SK-N-SH (cell line): ENCODE data around the gene USP16. TPM values are rescaled to one million over a fixed set of nuclear protein-coding genes. Genes with fewer than 3 reads are reported as not detected.

Source experiments
- CTCF ChIA-PET: fragments of 300-600, 350-600 bp; formaldehyde crosslinking; extraction: SDS; loops from one replicate; lab custom pipeline; 2021; lab: Yijun Ruan, JAX
- POLR2A ChIA-PET: fragments of 350-600 bp; sonication (Branson Sonifier 250); formaldehyde crosslinking; extraction: SDS; loops from one replicate; lab custom pipeline; 2020; ENCODE audit warnings: antibody characterized with exemption, inconsistent platforms; lab: Yijun Ruan, JAX
- DNase-seq: peaks from one replicate; pipeline ENCODE4 v3.0.0; 2012
- H2AFZ ChIP-seq: fragments of 200-600 bp; sonication (generic); 2 replicates; pipeline ENCODE4 v1.8.1; 2016; ENCODE audit warnings: antibody characterized with exemption, mild to moderate bottlenecking, low read depth
- H3F3A ChIP-seq: fragments of 200-600 bp; sonication (generic); replicated peaks from 2 replicates; pipeline ENCODE3; 2016; ENCODE audit warnings: antibody characterized with exemption, mild to moderate bottlenecking; ENCODE audit not compliant: insufficient read depth
- H3K27ac ChIP-seq, 2 experiments: fragments of 200-500 bp in 1 of 2; fragments of 200-600 bp in 1 of 2; sonication (Bioruptor generic) in 1 of 2; sonication (generic), shearing (Covaris generic) in 1 of 2; 2 replicates each; pipeline versions ENCODE4 v1.5.1 to v1.6.1; 2014 to 2016; ENCODE audit warnings: low read depth in 2 of 2, inconsistent platforms in 1 of 2, low read length in 1 of 2, mild to moderate bottlenecking in 1 of 2, mixed read lengths in 1 of 2
- H3K27me3 ChIP-seq: fragments of 200-600 bp; sonication (generic), shearing (Covaris generic); 2 replicates; pipeline ENCODE4 v1.6.1; 2016; ENCODE audit warnings: mixed run types; ENCODE audit not compliant: insufficient read depth
- H3K36me3 ChIP-seq, 2 experiments: fragments of 200-500 bp in 1 of 2; fragments of 200-600 bp in 1 of 2; sonication (Bioruptor generic) in 1 of 2; sonication (generic) in 1 of 2; replicated peaks in 1 of 2; 2 replicates each; pipeline versions ENCODE3 to v1.5.1; 2014 to 2016; ENCODE audit warnings: low read length in 1 of 2, mild to moderate bottlenecking in 1 of 2; ENCODE audit not compliant: insufficient read depth in 2 of 2, control insufficient read depth in 1 of 2
- H3K4me1 ChIP-seq, 2 experiments: fragments of 200-500 bp in 1 of 2; fragments of 200-600 bp in 1 of 2; sonication (Bioruptor generic) in 1 of 2; sonication (generic), shearing (Covaris generic) in 1 of 2; 2 replicates each; pipeline versions ENCODE4 v1.5.1 to v1.6.1; 2014 to 2016; ENCODE audit warnings: low read depth in 1 of 2, low read length in 1 of 2, mixed run types in 1 of 2; ENCODE audit not compliant: insufficient read depth in 2 of 2, control insufficient read depth in 1 of 2
- H3K4me2 ChIP-seq: fragments of 200-600 bp; sonication (generic), shearing (Covaris generic); 2 replicates; pipeline ENCODE4 v1.6.1; 2017; ENCODE audit warnings: mixed run types
- H3K4me3 ChIP-seq, 2 experiments: fragments of 200-500 bp in 1 of 2; fragments of 200-600 bp in 1 of 2; sonication (Bioruptor generic) in 1 of 2; sonication (generic), shearing (Covaris generic) in 1 of 2; 2 replicates each; pipeline versions ENCODE4 v1.5.1 to v1.8.1; 2014 to 2016; ENCODE audit warnings: low read depth in 2 of 2, inconsistent platforms in 1 of 2, low read length in 1 of 2, mild to moderate bottlenecking in 1 of 2, mixed read lengths in 1 of 2, moderate library complexity in 1 of 2
- H3K79me2 ChIP-seq: fragments of 200-600 bp; sonication (generic); 2 replicates; pipeline ENCODE4 v1.8.1; 2017; ENCODE audit warnings: mild to moderate bottlenecking; ENCODE audit not compliant: insufficient read depth
- H3K9ac ChIP-seq: fragments of 200-600 bp; sonication (generic); 2 replicates; pipeline ENCODE4 v1.6.1; 2017; ENCODE audit warnings: mixed run types
- H3K9me2 ChIP-seq: fragments of 200-600 bp; sonication (generic); 2 replicates; pipeline ENCODE4 v1.6.1; 2017; ENCODE audit warnings: mixed run types
- H3K9me3 ChIP-seq: fragments of 200-600 bp; sonication (generic); 2 replicates; pipeline ENCODE4 v1.6.1; 2017; ENCODE audit warnings: mixed run types, mild to moderate bottlenecking, moderate library complexity
- H4K20me1 ChIP-seq: fragments of 200-600 bp; sonication (generic); 2 replicates; pipeline ENCODE4 v1.6.1; 2017; ENCODE audit warnings: mild to moderate bottlenecking, mixed run types; ENCODE audit not compliant: insufficient read depth
- CHD2 ChIP-seq: fragments of 150-350 bp; IDR thresholded peaks from 2 replicates; pipeline ENCODE4 v1.6.1; 2018; ENCODE audit warnings: low read length; ENCODE audit not compliant: partially characterized antibody
- SMC3 ChIP-seq: IDR thresholded peaks from 2 replicates; pipeline ENCODE4 v1.6.1; 2012; ENCODE audit warnings: low read depth, low read length, improper control_type of control experiment
- WGBS: methylation state at CpG from one replicate; pipeline ENCODE4 v1.1.6; 2017; ENCODE audit warnings: low lambda C conversion rate; 5-methylcytosine and 5-hydroxymethylcytosine counted together
- polyA plus RNA-seq, 3 experiments: library from polyadenylated mRNA; depleted of rRNA; stranded (reverse); fragments of >200 nt; gene quantifications; 2 replicates each; pipeline ENCODE4 v1.2.3, GENCODE V29; 2012
- TF ChIP-seq, protein P1 (sequence below): fragments of 150-350 bp; IDR thresholded peaks from 2 replicates; pipeline ENCODE4 v1.6.1; 2016; ENCODE audit warnings: mild to moderate bottlenecking, low read depth, low read length

The USP16 gene
- polyA plus RNA-seq, 1 of the 3 experiments (the other 2 are of a cell fraction), result 9.2 TPM

DNA sequence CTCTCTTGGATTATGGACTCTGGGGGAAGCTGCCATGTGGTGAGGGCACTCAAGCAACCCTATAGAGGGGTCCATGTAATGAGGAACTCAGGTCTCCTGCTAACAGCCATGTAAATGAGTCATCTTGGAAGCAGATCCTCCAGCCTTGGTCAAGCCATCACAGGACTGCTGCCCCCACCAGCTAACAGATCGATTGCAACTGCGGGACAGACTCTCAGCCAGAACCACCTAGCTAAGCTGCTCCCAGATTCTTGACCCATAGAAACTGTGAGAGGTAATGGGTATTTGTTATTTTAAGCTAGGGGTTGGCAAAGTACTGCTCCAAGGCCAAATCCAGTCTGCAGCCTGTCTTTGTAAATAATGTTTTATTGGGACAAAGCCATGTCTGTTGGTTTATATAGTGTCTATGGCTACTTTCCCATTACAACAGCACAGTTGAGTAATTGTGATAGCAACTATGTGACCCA, 78.4 kb downstream of the USP16 start:
- 76% methylated on average over 2 of the region's 2 CpGs for WGBS
- H3K9ac ChIP-seq, result no peak overlapping the region
- no peaks in the 10 kb centered on the region for H3K9me3 ChIP-seq
- no peaks in the 10 kb centered on the region for H3K27me3 ChIP-seq
- no peaks in the 10 kb centered on the region for H4K20me1 ChIP-seq
- no peak overlapping the region for H3K4me3 ChIP-seq
- no peaks in the 10 kb centered on the region for H3K36me3 ChIP-seq
- no peak for DNase-seq
- H3K9me2 ChIP-seq, result no peaks in the 10 kb centered on the region
- TF ChIP-seq SMC3 (no peak), CHD2 (no peak)
- TF ChIP-seq, protein P1, sequence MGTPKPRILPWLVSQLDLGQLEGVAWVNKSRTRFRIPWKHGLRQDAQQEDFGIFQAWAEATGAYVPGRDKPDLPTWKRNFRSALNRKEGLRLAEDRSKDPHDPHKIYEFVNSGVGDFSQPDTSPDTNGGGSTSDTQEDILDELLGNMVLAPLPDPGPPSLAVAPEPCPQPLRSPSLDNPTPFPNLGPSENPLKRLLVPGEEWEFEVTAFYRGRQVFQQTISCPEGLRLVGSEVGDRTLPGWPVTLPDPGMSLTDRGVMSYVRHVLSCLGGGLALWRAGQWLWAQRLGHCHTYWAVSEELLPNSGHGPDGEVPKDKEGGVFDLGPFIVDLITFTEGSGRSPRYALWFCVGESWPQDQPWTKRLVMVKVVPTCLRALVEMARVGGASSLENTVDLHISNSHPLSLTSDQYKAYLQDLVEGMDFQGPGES, result no peak
- CTCF ChIA-PET, result no interaction called here
- H3K4me1 ChIP-seq, result peaks cover 0 to 15% of the 10 kb centered on the region in 2 experiments; a peak in 1 of 4 replicates
- POLR2A ChIA-PET, result no interaction called here
- no peaks in the 10 kb centered on the region for H3F3A ChIP-seq
- H2AFZ ChIP-seq, result no peak overlapping the region
- H3K27ac ChIP-seq, result no peak overlapping the region
- H3K4me2 ChIP-seq, result no peak overlapping the region
- H3K79me2 ChIP-seq, result no peaks in the 10 kb centered on the region

Other genes starting within 250 kb of the USP16 start
- 3.2 and 4.8 TPM in 2 replicates for gene LTN1, start 31.8 kb upstream of the USP16 start, polyA plus RNA-seq (2012; rRNA removed)
- 20.8 and 27.7 TPM in 2 replicates for gene RWDD2B, start 5.3 kb upstream of the USP16 start, polyA plus RNA-seq (2012; rRNA removed)
- gene CCT8, start 49.0 kb downstream of the USP16 start, polyA plus RNA-seq (2012; rRNA removed), result 102 and 105 TPM in 2 replicates
- 2.3 and 5.2 TPM in 2 replicates for gene MAP3K7CL, start 106.0 kb downstream of the USP16 start, polyA plus RNA-seq (2012; rRNA removed)